ENCODE results near the gene SBK2. TPM values are rescaled to one million over a fixed set of nuclear protein-coding genes. Genes with fewer than 3 reads are reported as not detected.

SBK2 gene
- total and polyA plus RNA-seq, 9 of the 15 experiments (the other 6 are each of a cell fraction or from before 2014, with no cell fraction given) = not detected

- TF ChIP-seq E2F8 (IDR thresholded peaks at IDR 0.05; ENCODE audit: low read depth, partially characterized antibody) (no peak), MYBL2 (IDR thresholded peaks at IDR 0.05; ENCODE audit: low read depth) (no peak), MYBL2 (CRISPR knock-in tag; IDR thresholded peaks at IDR 0.05; ENCODE audit: borderline replicate concordance) (no peak), PHF21A (IDR thresholded peaks at IDR 0.05; ENCODE audit: borderline replicate concordance, low read depth) (no peak), MTF1 (CRISPR knock-in tag; IDR thresholded peaks at IDR 0.05; ENCODE audit: borderline replicate concordance) (no peak), ZBTB34 (CRISPR knock-in tag; IDR thresholded peaks at IDR 0.05) (no peak), SREBF1 (IDR thresholded peaks at IDR 0.05; ENCODE audit: borderline replicate concordance, low read depth, low read length) (no peak), PTRF (tag; IDR thresholded peaks at IDR 0.05) (no peak), MTA3 (IDR thresholded peaks at IDR 0.05; ENCODE audit: borderline replicate concordance) (no peak; the same call in 1 of the 2 replicates), ZNF76 (CRISPR knock-in tag; IDR thresholded peaks at IDR 0.05; ENCODE audit: borderline replicate concordance) (no peak), GABPB2 (CRISPR knock-in tag; conservative IDR thresholded peaks at IDR 0.05) (no peak), ELF1 (tag; IDR thresholded peaks at IDR 0.05) (peak; percentile 81), DPF2 (IDR thresholded peaks at IDR 0.05) (no peak), IFI16 (CRISPR knock-in tag; IDR thresholded peaks at IDR 0.05) (no peak), HNRNPH1 (optimal IDR thresholded peaks at IDR 0.05; ENCODE audit: low read depth, low read length) (no peak), KDM4B (IDR thresholded peaks at IDR 0.05; ENCODE audit: borderline replicate concordance in 2 of 2, low read depth in 1 of 2) (peak in 1 of 2 experiments; percentile 94; a peak in 2 of 4 replicates), GATAD2B (IDR thresholded peaks at IDR 0.05; ENCODE audit: borderline replicate concordance) (no peak), ZNF398 (CRISPR knock-in tag; IDR thresholded peaks at IDR 0.05) (no peak), MLX (CRISPR knock-in tag; conservative IDR thresholded peaks at IDR 0.05) (no peak), MCM5 (IDR thresholded peaks at IDR 0.05; ENCODE audit: low read depth) (no peak), CREM (IDR thresholded peaks at IDR 0.05; ENCODE audit: low read depth) (peak; percentile 72), HNRNPL (IDR thresholded peaks at IDR 0.05; ENCODE audit: low read depth, low read length) (no peak)
Observed at GRCh38 chr19:55580628-55581144, 43.8 kb upstream of the SBK2 start, which contains the start of gene ZNF579 (continued).
